Prostate gland (tissue), 2 donors: ENCODE results near the gene C1QL1. TPM values are rescaled to one million over a fixed set of nuclear protein-coding genes. Genes with fewer than 3 reads are reported as not detected.

ENCODE experiments used
- DNase-seq: peaks from one replicate; pipeline ENCODE4 v3.0.0-alpha.2; 2019; ENCODE audit warnings: low spot score
- H3K27ac ChIP-seq, 2 donors: fragments of 200-600 bp; sonication (generic); 2 replicates each; pipeline ENCODE4 v1.5.1; 2017 to 2019
- H3K27me3 ChIP-seq: fragments of 200-600 bp; sonication (generic); replicated peaks from 2 replicates; pipeline ENCODE4 v1.5.1; 2019; ENCODE audit not compliant: insufficient read depth
- H3K36me3 ChIP-seq, 2 donors: fragments of 200-600 bp; sonication (generic); 1 replicate in 1 of 2; 2 replicates in 1 of 2; pipeline versions ENCODE4 v1.5.1 to v1.8.1; 2017 to 2019
- H3K4me1 ChIP-seq: fragments of 200-600 bp; sonication (generic); replicated peaks from 2 replicates; pipeline ENCODE4 v1.5.1; 2019
- H3K4me3 ChIP-seq, 2 donors: fragments of 200-600 bp; sonication (generic); 2 replicates each; pipeline ENCODE4 v1.5.1; 2017 to 2019
- H3K9me3 ChIP-seq: fragments of 200-600 bp; sonication (generic); 2 replicates; pipeline ENCODE4 v1.5.1; 2017
- POLR2A ChIP-seq: fragments of 450-650 bp; IDR thresholded peaks from one replicate; pipeline ENCODE4 v1.6.1; 2016; ENCODE audit warnings: antibody characterized with exemption, mild to moderate bottlenecking
- POLR2AphosphoS5 ChIP-seq: sonication (generic); formaldehyde crosslinking; IDR thresholded peaks from one replicate; pipeline ENCODE4 v1.6.1; 2017; ENCODE audit warnings: antibody characterized with exemption
- WGBS: methylation state at CpG from one replicate; pipeline ENCODE4 v1.1.5; 2018; 5-methylcytosine and 5-hydroxymethylcytosine counted together
- intact Hi-C: fragments of 100-400 bp; cut with DNase I; formaldehyde crosslinking; loops from one replicate; pipeline ENCODE4 v1.14.2; 2022
- total RNA-seq, 2 donors: library from RNA; depleted of rRNA; stranded (reverse); fragments of >200 nt; gene quantifications; one replicate each; pipeline ENCODE4 v1.1.0, GENCODE V29; 2016
- TF ChIP-seq, protein P1 (sequence below), 4 experiments: fragments of 200-600 bp in 2 of 4; fragments of 450-650 bp in 2 of 4; sonication (generic) in 2 of 4; IDR thresholded peaks; 1 replicate in 3 of 4; 2 replicates in 1 of 4; pipeline ENCODE4 v1.5.1; 2016 to 2019; ENCODE audit warnings: antibody characterized with exemption in 4 of 4, mild to moderate bottlenecking in 2 of 4, moderate library complexity in 2 of 4

The C1QL1 gene
- total RNA-seq, 2 donors from 2014 or later, result 0.87 to 1.1 TPM

DNA sequence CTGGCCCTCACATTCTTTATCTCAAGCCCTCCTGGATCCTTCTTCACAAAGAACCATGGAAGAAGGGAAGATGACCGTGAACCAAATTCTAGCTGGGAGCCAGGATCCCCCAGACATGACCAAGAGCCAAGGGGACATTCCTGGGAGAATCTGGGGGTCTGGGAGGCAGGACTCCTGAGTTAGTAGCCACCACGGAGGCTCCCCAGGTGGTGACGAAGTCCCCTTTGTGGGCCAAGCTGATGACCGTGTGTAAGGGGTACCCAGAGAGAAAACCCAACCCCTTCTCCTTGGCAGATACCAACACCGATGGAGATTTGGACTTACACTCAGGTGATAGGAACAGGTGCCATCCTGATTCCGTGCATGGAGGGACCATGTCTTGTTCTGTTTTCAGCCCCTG, 46.0 kb downstream of the C1QL1 start:
- no peak for DNase-seq
- H3K27me3 ChIP-seq, result no peaks in the 10 kb centered on the region
- H3K4me1 ChIP-seq, result no peaks in the 10 kb centered on the region
- TF ChIP-seq POLR2AphosphoS5, result no peak
- no peak for TF ChIP-seq POLR2A
- TF ChIP-seq, protein P1, sequence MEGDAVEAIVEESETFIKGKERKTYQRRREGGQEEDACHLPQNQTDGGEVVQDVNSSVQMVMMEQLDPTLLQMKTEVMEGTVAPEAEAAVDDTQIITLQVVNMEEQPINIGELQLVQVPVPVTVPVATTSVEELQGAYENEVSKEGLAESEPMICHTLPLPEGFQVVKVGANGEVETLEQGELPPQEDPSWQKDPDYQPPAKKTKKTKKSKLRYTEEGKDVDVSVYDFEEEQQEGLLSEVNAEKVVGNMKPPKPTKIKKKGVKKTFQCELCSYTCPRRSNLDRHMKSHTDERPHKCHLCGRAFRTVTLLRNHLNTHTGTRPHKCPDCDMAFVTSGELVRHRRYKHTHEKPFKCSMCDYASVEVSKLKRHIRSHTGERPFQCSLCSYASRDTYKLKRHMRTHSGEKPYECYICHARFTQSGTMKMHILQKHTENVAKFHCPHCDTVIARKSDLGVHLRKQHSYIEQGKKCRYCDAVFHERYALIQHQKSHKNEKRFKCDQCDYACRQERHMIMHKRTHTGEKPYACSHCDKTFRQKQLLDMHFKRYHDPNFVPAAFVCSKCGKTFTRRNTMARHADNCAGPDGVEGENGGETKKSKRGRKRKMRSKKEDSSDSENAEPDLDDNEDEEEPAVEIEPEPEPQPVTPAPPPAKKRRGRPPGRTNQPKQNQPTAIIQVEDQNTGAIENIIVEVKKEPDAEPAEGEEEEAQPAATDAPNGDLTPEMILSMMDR (IDR thresholded peaks at IDR 0.05), result no peak
- no peaks in the 10 kb centered on the region for H3K9me3 ChIP-seq
- H3K36me3 ChIP-seq, result no peaks in the 10 kb centered on the region
- H3K4me3 ChIP-seq, result no peak overlapping the region
- no peak overlapping the region for H3K27ac ChIP-seq
- WGBS, result 91% methylated on average over 6 of the region's 6 CpGs
- intact Hi-C loops, result no loop called here

DNA sequence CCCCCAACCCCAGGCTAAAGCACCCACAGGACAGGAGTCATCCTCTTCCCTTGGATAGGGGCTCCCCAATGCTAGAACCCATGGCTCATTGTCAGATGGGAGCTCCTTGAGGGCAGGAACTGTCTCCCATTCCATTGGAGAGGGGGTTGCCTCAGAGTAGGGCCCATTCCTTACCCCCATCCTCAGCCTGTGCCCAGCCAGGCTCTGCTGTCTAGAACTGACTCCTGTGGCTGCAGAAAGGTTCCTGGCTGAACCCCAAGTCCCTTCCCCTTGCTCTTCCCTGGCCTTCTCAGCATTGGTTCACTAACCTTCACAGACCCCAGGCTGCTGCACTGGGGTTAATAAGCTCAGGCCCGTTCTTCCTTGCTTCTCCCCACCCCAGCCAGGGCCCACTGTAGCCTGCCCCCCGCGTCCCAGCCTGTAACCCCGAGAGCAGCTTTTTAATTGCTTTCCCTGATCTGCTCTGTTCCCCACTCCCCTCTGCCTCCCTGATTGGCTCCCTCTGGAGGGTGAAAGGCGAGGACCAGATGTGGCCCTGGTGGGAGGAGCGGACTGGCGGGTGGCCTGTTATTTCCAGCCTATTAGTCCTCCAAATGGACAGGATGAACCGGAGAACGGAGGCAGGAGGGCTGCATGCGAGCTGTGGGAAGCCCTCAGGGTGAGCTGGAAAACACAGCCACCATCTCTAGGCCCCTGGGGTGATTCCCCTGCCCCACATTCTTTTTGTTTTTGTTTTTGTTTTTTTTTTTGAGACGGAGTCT, 46.8 kb downstream of the C1QL1 start:
- H3K4me1 ChIP-seq, result no peaks in the 10 kb centered on the region
- H3K36me3 ChIP-seq, result no peaks in the 10 kb centered on the region
- H3K27ac ChIP-seq, result no peak overlapping the region
- DNase-seq, result no peak
- WGBS, result 79% methylated on average over 11 of the region's 11 CpGs
- intact Hi-C loops, result loop anchor here (2.0 kb wide), 1 partner anchor 177 kb away; no protein-coding TSS in a partner anchor
- no peaks in the 10 kb centered on the region for H3K9me3 ChIP-seq
- TF ChIP-seq, protein P1 (IDR thresholded peaks at IDR 0.05), result no peak
- TF ChIP-seq POLR2A, result no peak
- no peak for TF ChIP-seq POLR2AphosphoS5
- H3K27me3 ChIP-seq, result no peaks in the 10 kb centered on the region
- H3K4me3 ChIP-seq, result no peak overlapping the region

DNA sequence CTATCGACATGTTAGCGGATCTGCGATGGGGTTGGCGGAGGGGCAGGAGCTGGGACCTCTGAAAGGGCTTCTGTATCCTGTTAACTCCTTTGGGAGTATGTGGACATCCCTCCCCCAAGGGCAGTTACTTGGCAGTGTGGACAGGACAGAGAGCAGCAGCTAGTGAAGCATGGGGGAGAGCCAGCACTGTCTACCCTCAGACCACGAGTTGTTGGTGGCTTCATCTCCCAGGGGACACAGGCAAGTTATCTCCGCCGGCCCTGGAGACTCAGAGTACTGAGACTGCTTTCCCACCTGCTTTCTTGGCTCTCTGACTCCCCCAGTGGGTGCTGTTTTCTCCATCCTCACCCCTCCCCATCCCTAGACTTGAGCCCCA, 47.5 kb downstream of the C1QL1 start:
- H3K27me3 ChIP-seq, result no peaks in the 10 kb centered on the region
- H3K36me3 ChIP-seq, result no peaks in the 10 kb centered on the region
- intact Hi-C loops, result loop anchor here (1.0 to 2.0 kb wide), 2 partner anchors 102 to 178 kb away; no protein-coding TSS in a partner anchor
- H3K4me3 ChIP-seq, result no peak overlapping the region
- no peak for DNase-seq
- 78% methylated on average over 7 of the region's 7 CpGs for WGBS
- no peaks in the 10 kb centered on the region for H3K4me1 ChIP-seq
- no peaks in the 10 kb centered on the region for H3K9me3 ChIP-seq
- H3K27ac ChIP-seq, result no peak overlapping the region
- TF ChIP-seq POLR2AphosphoS5 (no peak), POLR2A (no peak)
- TF ChIP-seq, protein P1 (IDR thresholded peaks at IDR 0.05), result no peak

- intact Hi-C loops, result loop anchor here (1.0 to 5.0 kb wide), 3 partner anchors 102 to 197 kb away; no protein-coding TSS in a partner anchor
- Histone ChIP-seq H3K36me3 (no peaks in the 10 kb centered on the region), H3K4me1 (no peaks in the 10 kb centered on the region), H3K4me3 (no peak overlapping the region), H3K9me3 (no peaks in the 10 kb centered on the region), H3K27me3 (no peaks in the 10 kb centered on the region), H3K27ac (no peak overlapping the region)
- 13% methylated on average over 9 of the region's 9 CpGs for WGBS
- DNase-seq, result peak; percentile 79
- peak; percentile 54 for TF ChIP-seq POLR2AphosphoS5
- TF ChIP-seq, protein P1 (IDR thresholded peaks at IDR 0.05), result peak; percentile 69 to 93 (median 86)
- no peak for TF ChIP-seq POLR2A
These were observed 48.1 kb downstream of the C1QL1 start for GRCh38 chr17:44919885-44920564.
